Loucy (cell line): ENCODE data around the gene EDEM2.

Experiments used
- CTCF ChIP-seq: fragments of 200-600 bp; sonication (generic); conservative IDR thresholded peaks from 2 replicates; pipeline ENCODE4 v1.5.1; 2014; ENCODE audit warnings: mild to moderate bottlenecking, antibody characterized with exemption, low read length
- EZH2phosphoT487 ChIP-seq: fragments of 200-600 bp; IDR thresholded peaks from 2 replicates; pipeline ENCODE4 v1.6.1; 2018; ENCODE audit warnings: antibody characterized with exemption, mild to moderate bottlenecking, moderate library complexity, borderline replicate concordance

- TF ChIP-seq CTCF (no peak), EZH2phosphoT487 (no peak)
Observed at GRCh38 chr20:35106827-35107380, 40.2 kb downstream of the EDEM2 start.
